ENCODE data around the gene RRAGC. TPM values are rescaled to one million over a fixed set of nuclear protein-coding genes. Genes with fewer than 3 reads are reported as not detected.

Gene RRAGC
- total and polyA plus RNA-seq, 9 of the 15 experiments (the other 6 are each of a cell fraction or from before 2014, with no cell fraction given): 3.9 to 16.9 (median 10.9) TPM

GRCh38 chr1:38817267-38818174 lies 42.1 kb downstream of the RRAGC start:
- H3K27me3 ChIP-seq (ENCODE audit: control insufficient read depth in 2 of 2, insufficient read depth in 2 of 2, low read length in 2 of 2): no peaks in the 10 kb centered on the region; a peak in 1 of 5 replicates
- in situ Hi-C loops (cut with MboI) (loop anchor here (5.0 kb wide), 1 partner anchor 205 kb away; no protein-coding TSS in a partner anchor), intact Hi-C loops (cut with micrococcal nuclease) (loop anchor here (5.0 to 10.0 kb wide), 2 partner anchors 73 to 95 kb away; no protein-coding TSS in a partner anchor)
- ATAC-seq: no peak
- DNase-seq (ENCODE audit: extremely low read depth in 1 of 4, low spot score in 3 of 4): peak in 1 of 4 experiments; percentile 33
- H3K9me1 ChIP-seq (ENCODE audit: control insufficient read depth, insufficient read depth, low read length): no peaks in the 10 kb centered on the region
- H4K20me1 ChIP-seq (replicated peaks; ENCODE audit: control insufficient read depth, insufficient read depth, low read length): no peaks in the 10 kb centered on the region
- H3K4me2 ChIP-seq (ENCODE audit: insufficient read depth, low read length): 0 out of 2 replicates have a peak overlapping the region, but pooled peaks have one; percentile 65
- peak overlapping the region; percentile 87; the same call in 2 of the 3 replicates for H3K27ac ChIP-seq (ENCODE audit: extremely low read depth, low read depth, low read length)
- no peak for FAIRE-seq
- BruUV-seq (replicated peaks): no TSS peak
- peaks cover 21% of the 10 kb centered on the region for H3K9me3 ChIP-seq (replicated peaks; ENCODE audit: control insufficient read depth, insufficient read depth, low read depth, low read length)
- no peaks in the 10 kb centered on the region for H3K36me3 ChIP-seq (ENCODE audit: control insufficient read depth, insufficient read depth, low read length)
- ChIA-PET CTCF (ENCODE audit: low intra/inter-chr PET ratio) (interaction anchor here (0.6 to 2.1 kb wide), 4 partner anchors 18 to 210 kb away, joined by 4 to 9 read pairs (median 4); no protein-coding TSS in a partner anchor), POLR2A (interaction anchor here (0.5 to 0.8 kb wide), 3 partner anchors 84 to 1534 kb away, joined by 3 read pairs; no protein-coding TSS in a partner anchor)
- WGBS (ENCODE audit: insufficient coverage, low coverage, missing lambda C conversion rate): 83% methylated on average over 27 of the region's 45 CpGs
- peak overlapping the region; percentile 95; the same call in 1 of the 2 replicates for H2AFZ ChIP-seq (ENCODE audit: low read depth, low read length)
- peaks cover 30 to 32% of the 10 kb centered on the region in 2 experiments for H3K4me1 ChIP-seq (replicated peaks in 1 of 2; ENCODE audit: control insufficient read depth in 2 of 2, insufficient read depth in 2 of 2, low read length in 2 of 2)
- peak overlapping the region; percentile 70 to 84; a peak in 3 of 4 replicates for H3K9ac ChIP-seq (ENCODE audit: insufficient read depth in 1 of 2, low read depth in 2 of 2, low read length in 2 of 2)
- no peak overlapping the region for H3K4me3 ChIP-seq
- no peaks in the 10 kb centered on the region for H3K79me2 ChIP-seq (ENCODE audit: control insufficient read depth, insufficient read depth, low read length)
- TF ChIP-seq ZNF124 (CRISPR knock-in tag; IDR thresholded peaks at IDR 0.05) (no peak), KAT2B (IDR thresholded peaks at IDR 0.05; ENCODE audit: low read depth, low read length) (no peak), GMEB1 (CRISPR knock-in tag; IDR thresholded peaks at IDR 0.05) (no peak), GATAD2B (IDR thresholded peaks at IDR 0.05; ENCODE audit: borderline replicate concordance) (no peak), ARNT (IDR thresholded peaks at IDR 0.05) (no peak), SAFB2 (IDR thresholded peaks at IDR 0.05; ENCODE audit: borderline replicate concordance, low read depth, low read length, severe bottlenecking) (no peak), FOXP1 (CRISPR knock-in tag; IDR thresholded peaks at IDR 0.05) (no peak), ZNF23 (CRISPR knock-in tag; IDR thresholded peaks at IDR 0.05) (no peak), BRF2 (IDR thresholded peaks at IDR 0.05; ENCODE audit: borderline replicate concordance, insufficient read depth, insufficient read length) (no peak), COPS2 (conservative IDR thresholded peaks at IDR 0.05) (no peak), ZBTB33 (CRISPR knock-in tag; IDR thresholded peaks at IDR 0.05) (peak; percentile 92), E2F4 (CRISPR knock-in tag; IDR thresholded peaks at IDR 0.05; ENCODE audit: low read depth) (no peak), POLR2G (IDR thresholded peaks at IDR 0.05; ENCODE audit: low read depth, low read length) (no peak), GTF2F1 (IDR thresholded peaks at IDR 0.05; ENCODE audit: low read depth, low read length) (no peak)
